SK-N-MC (cell line): Measurements from ENCODE around the gene SPATA2.

Experiments used
- DNase-seq: peaks from one replicate; pipeline ENCODE4 v3.0.0-alpha.2; 2011; ENCODE audit warnings: low read depth, low spot score
- H3K27ac ChIP-seq: fragments of 200-600 bp; sonication (generic); 2 replicates; pipeline ENCODE4 v1.5.1; 2016; ENCODE audit warnings: mixed run types
- H3K36me3 ChIP-seq: fragments of 200-600 bp; sonication (generic); 2 replicates; pipeline ENCODE4 v1.6.1; 2017; ENCODE audit warnings: antibody characterized with exemption, low read length, mixed read lengths; ENCODE audit not compliant: insufficient read depth
- H3K4me3 ChIP-seq: fragments of 200-600 bp; sonication (generic); 2 replicates; pipeline ENCODE4 v1.5.1; 2016
- H3K9ac ChIP-seq: fragments of 200-600 bp; sonication (generic); 2 replicates; pipeline ENCODE4 v1.8.0; 2017; ENCODE audit warnings: mixed run types, mixed read lengths; ENCODE audit not compliant: insufficient read length
- H3K9me3 ChIP-seq: fragments of 200-600 bp; sonication (generic); 2 replicates; pipeline ENCODE4 v1.6.1; 2017; ENCODE audit warnings: low read depth, mild to moderate bottlenecking, antibody characterized with exemption, low read length, moderate library complexity, mixed read lengths
- EZH2 ChIP-seq: fragments of 200-600 bp; sonication (generic); IDR thresholded peaks from one replicate; pipeline ENCODE4 v1.6.1; 2017; ENCODE audit warnings: antibody characterized with exemption
- FOXP2 ChIP-seq: optimal IDR thresholded peaks from 2 replicates; pipeline ENCODE3; 2011; ENCODE audit warnings: mild to moderate bottlenecking, moderate library complexity; ENCODE audit not compliant: insufficient read depth; ENCODE audit errors: extremely low read length, control extremely low read depth
- POLR2AphosphoS5 ChIP-seq: IDR thresholded peaks from 2 replicates; pipeline ENCODE4 v1.6.1; 2012; ENCODE audit warnings: mild to moderate bottlenecking, low read depth, low read length, borderline replicate concordance

SPATA2 gene

GRCh38 chr20:49919009-49919408 is 3.7 kb upstream of the SPATA2 start:
- Histone ChIP-seq H3K9ac (no peak overlapping the region), H3K36me3 (no peaks in the 10 kb centered on the region), H3K9me3 (no peaks in the 10 kb centered on the region), H3K27ac (no peak overlapping the region), H3K4me3 (no peak overlapping the region)
- no peak for DNase-seq
- TF ChIP-seq FOXP2 (no peak), EZH2 (no peak), POLR2AphosphoS5 (no peak)

DNA sequence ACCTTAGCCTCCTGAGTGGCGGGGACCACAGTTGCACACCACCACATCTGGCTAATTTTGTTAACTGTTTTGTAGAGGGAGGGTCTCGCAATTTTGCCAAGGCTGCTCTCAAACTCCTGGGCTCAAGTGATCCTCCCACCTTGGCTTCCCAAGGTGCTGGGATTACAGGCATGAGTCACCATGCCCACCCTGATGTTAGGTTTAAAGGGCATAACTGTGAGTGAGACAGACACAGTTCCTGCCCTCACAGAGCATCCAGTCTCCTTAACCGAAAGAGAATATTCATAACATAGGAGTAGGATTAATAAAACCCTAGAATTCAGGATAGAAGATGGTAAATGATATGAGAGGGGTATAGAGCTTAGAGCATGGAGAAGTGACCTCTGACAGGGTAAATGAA is 3.1 kb upstream of the SPATA2 start:
- Histone ChIP-seq H3K36me3 (no peaks in the 10 kb centered on the region), H3K27ac (no peak overlapping the region), H3K9ac (no peak overlapping the region), H3K9me3 (no peaks in the 10 kb centered on the region), H3K4me3 (no peak overlapping the region)
- TF ChIP-seq POLR2AphosphoS5 (no peak), FOXP2 (no peak)
- DNase-seq: no peak

DNA sequence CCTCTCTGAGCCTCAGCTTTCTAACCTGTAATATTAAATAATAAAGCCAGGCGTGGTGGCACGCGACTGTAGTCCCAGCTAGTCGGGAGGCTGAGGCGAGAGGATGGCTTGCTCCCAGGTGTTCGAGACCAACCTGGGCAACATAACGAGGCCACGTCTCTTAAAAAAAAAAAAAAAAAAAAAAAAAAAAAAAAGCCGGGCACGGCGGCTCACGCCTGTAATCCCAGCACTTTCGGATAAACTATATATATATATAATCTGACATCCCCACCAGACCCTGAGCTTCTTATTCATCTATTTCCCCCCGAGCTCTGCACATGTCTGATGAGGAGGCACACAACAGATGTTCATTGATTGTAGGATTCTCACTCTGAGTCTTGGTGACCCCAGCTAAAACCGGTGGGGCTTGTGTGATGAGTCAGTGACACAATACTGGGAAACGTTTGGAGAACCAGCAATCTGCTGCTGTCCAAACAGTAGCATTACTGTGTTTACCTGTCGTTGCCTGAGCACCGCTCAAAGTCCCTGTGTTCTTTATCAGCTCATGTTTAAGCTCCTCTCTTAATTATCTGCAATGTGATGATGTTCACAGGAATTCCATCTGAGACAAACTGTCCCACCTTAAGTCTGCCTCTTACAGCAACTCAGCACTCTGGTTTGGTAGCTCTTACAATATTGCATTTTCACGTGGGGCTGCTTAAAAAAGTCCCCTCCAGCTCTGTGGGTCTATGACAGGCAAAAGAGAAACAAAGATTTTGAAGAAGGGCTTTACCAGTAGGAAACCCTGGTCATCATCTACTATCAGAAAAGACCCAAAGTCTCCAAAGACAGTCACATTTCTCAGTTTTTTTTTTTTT is 1.0 kb upstream of the SPATA2 start:
- Histone ChIP-seq H3K36me3 (no peaks in the 10 kb centered on the region), H3K9ac (peak overlapping the region; percentile 53), H3K27ac (peak overlapping the region; percentile 75), H3K4me3 (peak overlapping the region; percentile 91), H3K9me3 (no peaks in the 10 kb centered on the region)
- TF ChIP-seq POLR2AphosphoS5 (peak; percentile 22; the same call in 1 of the 2 replicates), EZH2 (no peak)
- DNase-seq: no peak

GRCh38 chr20:49915118-49915379 is 280 bp downstream of the SPATA2 start:
- no peak for TF ChIP-seq FOXP2
- TF ChIP-seq POLR2AphosphoS5: no peak
- no peak for TF ChIP-seq EZH2
- Histone ChIP-seq H3K9ac (peak overlapping the region; percentile 95), H3K36me3 (0 out of 2 replicates have a peak, but pooled peaks cover 1% of the 10 kb centered on the region), H3K9me3 (no peaks in the 10 kb centered on the region), H3K4me3 (peak overlapping the region; percentile 91), H3K27ac (peak overlapping the region; percentile 98)
- no peak for DNase-seq

DNA sequence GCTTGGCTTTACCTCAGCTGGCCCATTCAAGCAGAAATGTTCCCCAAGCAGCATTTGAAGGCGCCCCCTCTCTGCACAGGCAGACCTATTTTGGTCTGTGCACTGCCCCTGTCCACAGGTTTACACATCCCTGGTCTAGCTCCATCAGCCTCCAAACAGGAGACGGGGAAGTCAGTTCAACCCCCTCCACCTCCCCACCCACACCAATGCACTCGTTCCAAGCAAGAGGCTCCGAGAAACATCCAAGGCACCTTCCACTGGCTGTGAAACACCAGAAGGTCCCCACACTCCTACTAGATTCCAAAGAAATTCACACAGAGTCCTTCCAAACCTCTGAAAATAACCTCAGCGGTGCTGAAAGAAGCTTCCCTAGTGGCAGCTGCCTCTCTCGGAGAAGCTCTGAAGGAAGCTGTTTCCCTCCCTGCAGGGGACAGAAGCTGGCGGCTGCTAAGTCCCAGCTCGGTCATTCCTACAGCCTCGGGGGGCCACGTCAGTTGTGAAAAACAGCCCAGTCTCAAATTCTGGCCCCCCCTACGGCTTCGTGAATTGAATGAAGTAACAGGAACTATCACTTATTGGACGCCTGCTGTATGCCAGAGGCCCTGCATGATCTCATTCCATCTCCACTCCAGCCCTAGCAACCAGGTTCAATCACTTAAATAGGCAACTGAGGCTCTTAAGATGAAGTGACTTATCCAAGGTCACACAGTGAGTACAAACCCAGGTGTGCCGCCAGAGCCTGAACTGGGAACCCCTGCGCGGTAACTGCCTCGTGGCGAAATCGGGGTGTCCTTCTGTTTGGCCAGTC is 815 bp downstream of the SPATA2 start:
- H3K9me3 ChIP-seq: no peaks in the 10 kb centered on the region
- peak overlapping the region; percentile 95 for H3K9ac ChIP-seq
- TF ChIP-seq FOXP2 (no peak), POLR2AphosphoS5 (no peak), EZH2 (no peak)
- H3K27ac ChIP-seq: no peak overlapping the region
- H3K36me3 ChIP-seq: 0 out of 2 replicates have a peak, but pooled peaks cover 5% of the 10 kb centered on the region
- peak overlapping the region; percentile 91 for H3K4me3 ChIP-seq
- DNase-seq: no peak

DNA sequence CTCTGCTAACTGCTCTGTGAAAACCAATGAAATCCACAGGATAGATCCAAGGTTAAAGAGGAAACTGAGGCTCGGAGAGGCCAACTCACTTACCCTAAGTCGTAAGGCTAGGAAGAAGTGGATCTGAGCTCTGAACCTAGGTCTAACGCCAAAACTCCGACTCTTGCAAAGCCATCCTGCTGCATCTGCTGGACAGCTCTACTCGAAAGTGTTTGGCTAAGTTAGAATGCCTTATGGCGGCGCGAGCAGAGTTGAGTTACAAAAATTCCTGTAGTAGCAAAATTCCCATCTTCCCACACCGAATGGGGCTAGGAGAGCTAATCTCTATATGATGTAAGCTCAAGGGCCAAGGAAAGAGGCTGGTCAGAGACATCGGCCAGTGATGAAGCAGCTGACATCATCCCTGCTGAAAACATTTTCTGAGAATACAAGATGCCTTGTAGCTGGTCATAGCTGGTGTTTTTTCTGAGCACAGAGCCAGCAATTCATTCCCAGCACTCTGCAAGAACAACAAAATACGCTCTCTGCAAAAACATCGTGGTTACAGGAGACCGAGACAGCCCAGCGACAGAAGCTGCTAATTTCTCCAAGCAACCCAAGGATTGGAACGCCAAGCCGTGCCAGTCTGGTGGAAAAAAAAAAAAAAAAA is 1.8 kb downstream of the SPATA2 start:
- Histone ChIP-seq H3K9me3 (no peaks in the 10 kb centered on the region), H3K27ac (no peak overlapping the region), H3K36me3 (peaks cover 5% of the 10 kb centered on the region; the same call in 1 of the 2 replicates), H3K9ac (no peak overlapping the region), H3K4me3 (no peak overlapping the region)
- no peak for DNase-seq
- no peak for TF ChIP-seq FOXP2
- no peak for TF ChIP-seq EZH2
- no peak for TF ChIP-seq POLR2AphosphoS5

- no peak for DNase-seq
- Histone ChIP-seq H3K27ac (no peak overlapping the region), H3K4me3 (no peak overlapping the region), H3K36me3 (peaks cover 16% of the 10 kb centered on the region; the same call in 1 of the 2 replicates), H3K9me3 (no peaks in the 10 kb centered on the region), H3K9ac (no peak overlapping the region)
- TF ChIP-seq EZH2 (no peak), FOXP2 (no peak), POLR2AphosphoS5 (no peak)
Observed at GRCh38 chr20:49910340-49910706, 5.0 kb downstream of the SPATA2 start.
